A375 (cell line): Measurements from ENCODE around the gene AMDHD1. TPM values are rescaled to one million over a fixed set of nuclear protein-coding genes. Genes with fewer than 3 reads are reported as not detected.

Experiments
- total RNA-seq: library from RNA; depleted of rRNA; stranded (reverse); fragments of >200 nt; shearing (Covaris generic); gene quantifications from 2 replicates; pipeline ENCODE4 v1.2.3, GENCODE V29; 2014; rRNA removed

AMDHD1 gene
- 0.40 and 0.45 TPM in 2 replicates for total RNA-seq

GRCh38 chr12:95943330-95943842 is at the start of gene AMDHD1:
Gene AMDHD1, plus strand, starts transcription at chr12:95943331. Its CDS starts 68 bp downstream, at chr12:95943399.

GRCh38 chr12:95942524-95943329 is 404 bp upstream of the AMDHD1 start, which contains the start of gene CCDC38:
Gene CCDC38, minus strand, starts transcription at chr12:95942614. Its CDS starts 6,105 bp downstream, at chr12:95936509.

GRCh38 chr12:95996034-95996658 is 53.0 kb downstream of the AMDHD1 start, which contains the start of gene HAL:
Gene HAL, minus strand, starts transcription at chr12:95996344. Its CDS starts 434 bp downstream, at chr12:95995910.

Other genes starting within 250 kb of the AMDHD1 start
- 11.7 and 21.4 TPM in 2 replicates for gene NTN4, start 152.6 kb upstream of the AMDHD1 start, total RNA-seq
- gene SNRPF, start 84.4 kb upstream of the AMDHD1 start, total RNA-seq, result 48.0 and 60.3 TPM in 2 replicates
- gene CCDC38, start 717 bp upstream of the AMDHD1 start, total RNA-seq, result not detected in 2 replicates
- gene HAL, start 53.0 kb downstream of the AMDHD1 start, total RNA-seq, result 0.19 and 1.7 TPM in 2 replicates
- 64.3 and 68.3 TPM in 2 replicates for gene LTA4H, start 92.3 kb downstream of the AMDHD1 start, total RNA-seq